ENCODE measurements around the gene CCDC33. TPM values are rescaled to one million over a fixed set of nuclear protein-coding genes. Genes with fewer than 3 reads are reported as not detected.

Gene CCDC33
- total and polyA plus RNA-seq, 2 experiments from 2014 or later: 0.63 to 0.86 TPM

DNA sequence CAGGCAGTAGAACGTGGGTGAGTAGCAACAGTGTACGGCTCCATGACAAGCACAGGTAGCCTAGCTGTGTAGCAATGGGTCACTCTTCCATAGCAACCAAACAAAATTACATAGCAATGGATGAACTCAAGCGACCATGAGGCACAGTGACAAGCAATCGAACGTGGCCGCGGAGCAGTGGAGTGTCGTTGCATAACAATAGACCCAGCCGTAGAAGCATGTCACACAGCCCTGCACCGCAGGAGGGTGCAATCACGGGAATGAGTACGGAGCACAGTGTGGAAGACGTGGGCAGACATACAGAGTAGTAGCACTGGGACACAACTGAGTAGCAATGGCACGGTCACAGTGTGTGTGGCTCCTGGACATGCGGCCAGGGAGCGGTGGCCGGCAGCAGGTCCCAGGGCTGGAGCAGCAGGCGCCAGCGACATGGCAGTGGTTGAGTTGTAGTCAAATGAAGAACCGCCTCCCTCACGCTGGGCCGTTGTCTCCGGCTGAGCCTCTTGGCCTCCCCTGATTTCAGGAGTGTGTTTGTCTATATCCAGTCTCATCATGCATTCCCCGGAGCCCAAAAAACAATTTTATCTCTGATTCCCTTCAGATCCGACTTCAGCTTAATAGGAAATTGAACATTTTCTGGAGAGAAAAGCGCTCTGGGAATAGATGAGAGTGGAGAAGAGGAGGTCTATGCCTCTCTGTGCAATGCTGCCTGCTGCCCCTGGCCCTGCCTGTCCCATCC is 64.1 kb downstream of the CCDC33 start:
- Histone ChIP-seq H2AFZ (no peak overlapping the region), H3K4me3 (no peak overlapping the region), H3K79me2 (no peaks in the 10 kb centered on the region), H3K9me2 (replicated peaks; ENCODE audit: insufficient read depth) (no peaks in the 10 kb centered on the region), H3K4me2 (no peak overlapping the region), H3K4me1 (ENCODE audit: insufficient read depth) (peaks cover 13% of the 10 kb centered on the region), H3K9me3 (ENCODE audit: low read depth) (no peaks in the 10 kb centered on the region), H4K20me1 (ENCODE audit: insufficient read depth, poor library complexity, severe bottlenecking) (no peaks in the 10 kb centered on the region), H3K36me3 (replicated peaks; ENCODE audit: insufficient read depth, low read depth) (no peaks in the 10 kb centered on the region), H3K27me3 (peaks cover 30% of the 10 kb centered on the region), H3K27ac (no peak overlapping the region)
- WGBS (ENCODE audit: low lambda C conversion rate, missing lambda C conversion rate): 58% methylated on average over 25 of the region's 26 CpGs
- TF ChIP-seq EZH2phosphoT487 (IDR thresholded peaks at IDR 0.05; ENCODE audit: low read depth, severe bottlenecking, unreplicated experiment): no peak
- TF ChIP-seq EZH2 (IDR thresholded peaks at IDR 0.05; ENCODE audit: borderline replicate concordance): no peak
- DNase-seq (ENCODE audit: low spot score): no peak

DNA sequence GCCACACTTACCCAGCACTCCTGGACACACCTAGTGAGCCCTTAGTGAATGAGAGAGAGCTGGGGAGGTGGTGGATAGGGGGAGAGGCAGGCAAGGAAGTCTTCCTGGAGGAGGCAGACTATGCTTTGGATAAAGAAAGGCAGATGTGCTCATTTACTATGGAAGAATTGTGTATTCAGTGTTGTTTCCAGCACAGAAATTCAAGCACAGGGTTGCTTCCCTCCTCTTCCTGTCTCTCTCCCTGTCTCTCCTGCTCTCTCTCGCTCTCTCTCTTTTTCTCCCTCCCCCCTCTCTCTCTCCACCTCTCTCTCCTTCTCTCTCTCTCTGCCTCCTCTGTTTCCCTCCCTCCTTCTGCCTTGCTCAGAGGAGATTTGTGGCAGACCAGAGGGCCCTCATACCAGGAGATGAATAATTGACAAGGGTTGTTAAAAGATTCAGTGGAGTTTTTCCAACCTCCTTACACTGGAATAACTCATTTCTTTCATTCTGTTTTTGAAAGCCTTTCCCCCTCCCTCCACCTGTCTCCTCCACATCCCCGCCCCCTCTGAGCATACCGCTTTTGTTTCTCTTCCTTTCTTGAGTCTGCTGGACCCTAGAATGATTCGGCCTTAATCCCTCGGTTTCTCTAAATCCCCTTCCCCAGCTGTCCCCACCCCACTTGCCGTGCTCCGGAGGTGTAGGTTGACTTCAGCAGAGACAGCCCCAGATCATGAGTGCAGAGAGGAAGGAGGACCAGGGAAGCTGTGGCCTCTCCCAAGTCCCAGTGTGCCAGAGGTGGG is 65.6 kb downstream of the CCDC33 start:
- Histone ChIP-seq H3K27me3 (peaks cover 34% of the 10 kb centered on the region), H3K9me3 (ENCODE audit: low read depth) (no peaks in the 10 kb centered on the region), H3K4me3 (no peak overlapping the region), H3K4me2 (no peak overlapping the region), H3K36me3 (replicated peaks; ENCODE audit: insufficient read depth, low read depth) (no peaks in the 10 kb centered on the region), H4K20me1 (ENCODE audit: insufficient read depth, poor library complexity, severe bottlenecking) (no peaks in the 10 kb centered on the region), H3K27ac (no peak overlapping the region), H2AFZ (no peak overlapping the region), H3K4me1 (ENCODE audit: insufficient read depth) (peaks cover 16% of the 10 kb centered on the region), H3K79me2 (no peaks in the 10 kb centered on the region), H3K9me2 (replicated peaks; ENCODE audit: insufficient read depth) (no peaks in the 10 kb centered on the region)
- TF ChIP-seq, protein P1, sequence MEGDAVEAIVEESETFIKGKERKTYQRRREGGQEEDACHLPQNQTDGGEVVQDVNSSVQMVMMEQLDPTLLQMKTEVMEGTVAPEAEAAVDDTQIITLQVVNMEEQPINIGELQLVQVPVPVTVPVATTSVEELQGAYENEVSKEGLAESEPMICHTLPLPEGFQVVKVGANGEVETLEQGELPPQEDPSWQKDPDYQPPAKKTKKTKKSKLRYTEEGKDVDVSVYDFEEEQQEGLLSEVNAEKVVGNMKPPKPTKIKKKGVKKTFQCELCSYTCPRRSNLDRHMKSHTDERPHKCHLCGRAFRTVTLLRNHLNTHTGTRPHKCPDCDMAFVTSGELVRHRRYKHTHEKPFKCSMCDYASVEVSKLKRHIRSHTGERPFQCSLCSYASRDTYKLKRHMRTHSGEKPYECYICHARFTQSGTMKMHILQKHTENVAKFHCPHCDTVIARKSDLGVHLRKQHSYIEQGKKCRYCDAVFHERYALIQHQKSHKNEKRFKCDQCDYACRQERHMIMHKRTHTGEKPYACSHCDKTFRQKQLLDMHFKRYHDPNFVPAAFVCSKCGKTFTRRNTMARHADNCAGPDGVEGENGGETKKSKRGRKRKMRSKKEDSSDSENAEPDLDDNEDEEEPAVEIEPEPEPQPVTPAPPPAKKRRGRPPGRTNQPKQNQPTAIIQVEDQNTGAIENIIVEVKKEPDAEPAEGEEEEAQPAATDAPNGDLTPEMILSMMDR (IDR thresholded peaks at IDR 0.05; ENCODE audit: poor library complexity): no peak
- no peak for TF ChIP-seq EZH2 (IDR thresholded peaks at IDR 0.05; ENCODE audit: borderline replicate concordance)
- TF ChIP-seq EZH2phosphoT487 (IDR thresholded peaks at IDR 0.05; ENCODE audit: low read depth, severe bottlenecking, unreplicated experiment): no peak
- DNase-seq (ENCODE audit: low spot score): no peak
- WGBS (ENCODE audit: low lambda C conversion rate, missing lambda C conversion rate): 40% methylated on average over 7 of the region's 7 CpGs

DNA sequence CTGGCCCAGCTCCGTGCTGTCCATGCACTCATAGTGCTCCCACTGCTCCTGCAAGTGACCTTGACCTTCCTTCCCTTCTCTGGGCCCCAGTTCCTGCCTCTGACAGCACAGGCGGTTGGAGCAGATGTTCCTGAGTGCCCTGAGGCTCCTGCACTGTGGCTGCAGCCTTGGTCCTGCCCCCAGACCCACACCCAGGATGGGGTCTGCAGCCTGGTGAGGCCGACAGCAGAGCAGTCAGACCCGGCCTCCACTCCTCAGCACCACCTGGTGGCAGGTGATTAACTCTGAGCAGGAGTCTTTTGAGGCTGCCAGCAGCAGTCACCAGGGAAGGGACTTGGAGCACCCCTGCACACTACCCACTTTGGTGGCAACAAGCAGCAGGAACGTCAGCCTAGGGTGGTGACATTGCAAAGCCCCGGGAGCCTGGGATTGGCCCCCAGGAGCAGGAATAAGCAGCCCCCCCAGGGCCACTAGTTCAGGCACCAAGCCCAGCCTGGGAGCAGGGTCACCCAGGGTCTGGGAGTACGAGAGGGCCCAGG is 66.8 kb downstream of the CCDC33 start:
- H2AFZ ChIP-seq: no peak overlapping the region
- no peak for TF ChIP-seq EZH2phosphoT487 (IDR thresholded peaks at IDR 0.05; ENCODE audit: low read depth, severe bottlenecking, unreplicated experiment)
- TF ChIP-seq, protein P1 (IDR thresholded peaks at IDR 0.05; ENCODE audit: poor library complexity): peak; percentile 58
- peak; percentile 61 for DNase-seq (ENCODE audit: low spot score)
- H3K4me3 ChIP-seq: no peak overlapping the region
- H4K20me1 ChIP-seq (ENCODE audit: insufficient read depth, poor library complexity, severe bottlenecking): no peaks in the 10 kb centered on the region
- 47% methylated on average over 7 of the region's 7 CpGs for WGBS (ENCODE audit: low lambda C conversion rate, missing lambda C conversion rate)
- H3K27me3 ChIP-seq: peaks cover 30% of the 10 kb centered on the region
- no peak overlapping the region for H3K4me2 ChIP-seq
- no peaks in the 10 kb centered on the region for H3K9me3 ChIP-seq (ENCODE audit: low read depth)
- H3K9me2 ChIP-seq (replicated peaks; ENCODE audit: insufficient read depth): no peaks in the 10 kb centered on the region
- H3K27ac ChIP-seq: no peak overlapping the region
- no peaks in the 10 kb centered on the region for H3K79me2 ChIP-seq
- H3K4me1 ChIP-seq (ENCODE audit: insufficient read depth): peaks cover 26% of the 10 kb centered on the region
- H3K36me3 ChIP-seq (replicated peaks; ENCODE audit: insufficient read depth, low read depth): no peaks in the 10 kb centered on the region
